Mucosa of descending colon (tissue), 3 donors: ENCODE results near the gene OR51A4. TPM values are rescaled to one million over a fixed set of nuclear protein-coding genes. Genes with fewer than 3 reads are reported as not detected.

ENCODE experiments used
- ATAC-seq: fragments of 200-7000 bp; cut with Tn5 transposase; one replicate; pipeline ENCODE4 v1.9.1; 2020; ENCODE audit warnings: mild to moderate bottlenecking, moderate library complexity
- DNase-seq, 3 donors: peaks; one replicate each; pipeline ENCODE4 v3.0.0-alpha.2; 2020
- H3K36me3 ChIP-seq: fragments of 200-600 bp; one replicate; pipeline ENCODE4 v1.8.0; 2021; ENCODE audit warnings: low read depth, mild to moderate bottlenecking
- H3K4me1 ChIP-seq: fragments of 200-600 bp; one replicate; pipeline ENCODE4 v1.8.0; 2021; ENCODE audit warnings: low read depth, mild to moderate bottlenecking
- H3K4me3 ChIP-seq: fragments of 200-600 bp; one replicate; pipeline ENCODE4 v1.8.0; 2021; ENCODE audit warnings: mild to moderate bottlenecking
- H3K9me3 ChIP-seq: fragments of 200-600 bp; one replicate; pipeline ENCODE4 v1.8.0; 2021; ENCODE audit warnings: mild to moderate bottlenecking
- CTCF ChIP-seq: fragments of 200-600 bp; IDR thresholded peaks from one replicate; pipeline ENCODE4 v1.8.0; 2022; ENCODE audit warnings: antibody characterized with exemption, mild to moderate bottlenecking
- intact Hi-C, 2 donors: fragments of 100-400 bp; cut with DNase I in 1 of 2; cut with micrococcal nuclease in 1 of 2; formaldehyde crosslinking; loops; one replicate each; pipeline versions ENCODE4 v1.11.0 to v1.11.1; 2022; cut with DNase I, micrococcal nuclease
- long read RNA-seq, 2 donors: library from polyadenylated mRNA; unstranded; transcript quantifications; one replicate each; pipeline ENCODE4 v2.0.0, GENCODE V29; 2019 to 2021
- total RNA-seq, 3 donors: library from RNA; stranded (reverse); fragmentation: NEBNext Ultra II Directional in 2 of 3; extraction: Animal tissue kit (Norgen Biotek cat#: 25700) in 2 of 3; gene quantifications; one replicate each; pipeline versions ENCODE4 v1.2.1 to v1.2.4, GENCODE V29; 2021 to 2023
- donor health status: DM: no; HTN: no; CAD: no; lungs with moderate emphysema.
- donor health status: DM: no; HTN: no; CAD: no.
- donor health status: DM: no; HTN: yes; CAD: no.

The OR51A4 gene
- total RNA-seq = not detected
- long read RNA-seq, donor 1 = 0 reads
- long read RNA-seq, donor 2 = 0 reads

GRCh38 chr11:4947505-4947904, at the start of gene OR51A4:
Gene OR51A4, minus strand, starts transcription at chr11:4947605. Its CDS starts 505 bp downstream, at chr11:4947100.
- Histone ChIP-seq H3K36me3 (no peaks in the 10 kb centered on the region), H3K9me3 (no peaks in the 10 kb centered on the region), H3K4me3 (no peak within 1 kb of the TSS), H3K4me1 (no peaks in the 10 kb centered on the region)
- no peak for ATAC-seq
- no peak for DNase-seq
- TF ChIP-seq CTCF = no peak
- intact Hi-C loops = no loop called here

GRCh38 chr11:4994551-4994950, 47.1 kb upstream of the OR51A4 start, which contains the start of gene OR51L1:
Gene OR51L1, plus strand, starts transcription at chr11:4994851. Its CDS starts 4,132 bp downstream, at chr11:4998983.
- no peak for ATAC-seq
- Histone ChIP-seq H3K4me1 (no peaks in the 10 kb centered on the region), H3K4me3 (no peak within 1 kb of the TSS), H3K9me3 (no peaks in the 10 kb centered on the region), H3K36me3 (no peaks in the 10 kb centered on the region)
- no peak for DNase-seq
- no peak for TF ChIP-seq CTCF
- intact Hi-C loops = loop anchor here in 1 of 2 donors (10.0 kb wide), 1 partner anchor 360 kb away; the partner anchor contains the start of gene OR51D1

GRCh38 chr11:4991060-4991459, 43.7 kb upstream of the OR51A4 start:
- no peaks in the 10 kb centered on the region for H3K9me3 ChIP-seq
- DNase-seq = no peak
- no peaks in the 10 kb centered on the region for H3K36me3 ChIP-seq
- intact Hi-C loops = loop anchor here in 1 of 2 donors (10.0 kb wide), 1 partner anchor 356 kb away; the partner anchor contains the start of gene OR51D1
- no peaks in the 10 kb centered on the region for H3K4me1 ChIP-seq
- ATAC-seq = no peak
- no peak overlapping the region for H3K4me3 ChIP-seq
- TF ChIP-seq CTCF = no peak

GRCh38 chr11:4983841-4984240, 36.4 kb upstream of the OR51A4 start:
- ATAC-seq (no peak), DNase-seq (no peak)
- TF ChIP-seq CTCF = no peak
- no peaks in the 10 kb centered on the region for H3K4me1 ChIP-seq
- intact Hi-C loops = no loop called here
- no peak overlapping the region for H3K4me3 ChIP-seq
- no peaks in the 10 kb centered on the region for H3K36me3 ChIP-seq
- H3K9me3 ChIP-seq = no peaks in the 10 kb centered on the region

GRCh38 chr11:4982678-4983077, 35.3 kb upstream of the OR51A4 start:
- ATAC-seq (no peak), DNase-seq (no peak)
- no peak for TF ChIP-seq CTCF

GRCh38 chr11:4979036-4979435, 31.6 kb upstream of the OR51A4 start:
- H3K9me3 ChIP-seq = no peaks in the 10 kb centered on the region
- no peak for TF ChIP-seq CTCF
- no peaks in the 10 kb centered on the region for H3K36me3 ChIP-seq
- ATAC-seq = no peak
- no peak for DNase-seq
- intact Hi-C loops = no loop called here
- no peak overlapping the region for H3K4me3 ChIP-seq
- H3K4me1 ChIP-seq = no peaks in the 10 kb centered on the region

More at GRCh38 chr11:4982678-4983077, 35.3 kb upstream of the OR51A4 start:
- Histone ChIP-seq H3K4me1 (no peaks in the 10 kb centered on the region), H3K9me3 (no peaks in the 10 kb centered on the region), H3K36me3 (no peaks in the 10 kb centered on the region), H3K4me3 (no peak overlapping the region)
- intact Hi-C loops = no loop called here
